Left ventricle myocardium inferior (tissue), 1 donor: ENCODE results near the gene DNAJB6. TPM values are rescaled to one million over a fixed set of nuclear protein-coding genes. Genes with fewer than 3 reads are reported as not detected.

Experiments
- DNase-seq: peaks from one replicate; pipeline ENCODE4 v3.0.0-alpha.2; 2020
- H3K27ac ChIP-seq: fragments of 200-600 bp; replicated peaks from 2 replicates; pipeline ENCODE4 v1.8.0; 2021
- H3K27me3 ChIP-seq: fragments of 200-600 bp; 2 replicates; pipeline ENCODE4 v1.8.0; 2021; ENCODE audit warnings: low read depth
- H3K36me3 ChIP-seq: fragments of 200-600 bp; 2 replicates; pipeline ENCODE4 v1.8.0; 2021
- H3K4me1 ChIP-seq: fragments of 200-600 bp; 2 replicates; pipeline ENCODE4 v1.8.0; 2021
- H3K4me3 ChIP-seq: fragments of 200-600 bp; 2 replicates; pipeline ENCODE4 v1.8.0; 2021; ENCODE audit warnings: mild to moderate bottlenecking, moderate library complexity
- H3K9me3 ChIP-seq: fragments of 200-600 bp; replicated peaks from 2 replicates; pipeline ENCODE4 v1.8.0; 2021
- intact Hi-C: fragments of 100-400 bp; cut with micrococcal nuclease; formaldehyde crosslinking; loops from one replicate; pipeline ENCODE4 v1.11.0; 2022
- total RNA-seq: library from RNA; stranded (reverse); fragmentation: NEBNext Ultra II Directional; extraction: Animal tissue kit (Norgen Biotek cat#: 25700); gene quantifications from one replicate; pipeline ENCODE4 v1.2.1, GENCODE V29; 2021
- TF ChIP-seq, protein P1 (sequence below): fragments of 200-600 bp; IDR thresholded peaks from 2 replicates; pipeline ENCODE4 v1.8.0; 2021; ENCODE audit warnings: antibody characterized with exemption, mild to moderate bottlenecking, borderline replicate concordance
- donor health status: DM: no; HTN: yes; CAD: no; lungs with severe emphysema.

DNAJB6 gene
- total RNA-seq, 1 donor from 2014 or later: 211 TPM

DNA sequence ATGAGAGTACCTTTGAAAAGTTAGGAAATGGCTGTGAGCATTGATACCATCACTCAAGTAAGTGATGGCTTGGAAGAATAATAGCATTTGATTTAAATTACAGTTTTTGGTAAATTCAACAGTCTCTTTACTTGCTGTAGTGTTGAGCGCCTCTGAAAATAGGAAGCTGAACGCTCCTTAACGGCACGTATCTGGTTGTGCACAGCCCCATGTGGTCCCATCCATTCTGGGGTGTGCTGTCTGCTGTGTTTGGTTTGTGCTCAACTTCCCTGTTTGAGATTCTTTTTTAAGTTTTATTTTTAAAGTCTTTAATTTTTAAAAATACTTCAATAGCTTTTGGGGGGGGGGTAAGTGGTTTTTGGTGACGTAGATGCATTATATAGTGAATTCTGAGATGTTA, 51.5 kb downstream of the DNAJB6 start:
- DNase-seq: no peak
- intact Hi-C loops: no loop called here
- Histone ChIP-seq H3K27ac (peak overlapping the region; percentile 81), H3K4me1 (peaks cover 71% of the 10 kb centered on the region), H3K27me3 (no peaks in the 10 kb centered on the region), H3K4me3 (no peak overlapping the region), H3K36me3 (peaks cover 56% of the 10 kb centered on the region), H3K9me3 (no peaks in the 10 kb centered on the region)
- TF ChIP-seq, protein P1, sequence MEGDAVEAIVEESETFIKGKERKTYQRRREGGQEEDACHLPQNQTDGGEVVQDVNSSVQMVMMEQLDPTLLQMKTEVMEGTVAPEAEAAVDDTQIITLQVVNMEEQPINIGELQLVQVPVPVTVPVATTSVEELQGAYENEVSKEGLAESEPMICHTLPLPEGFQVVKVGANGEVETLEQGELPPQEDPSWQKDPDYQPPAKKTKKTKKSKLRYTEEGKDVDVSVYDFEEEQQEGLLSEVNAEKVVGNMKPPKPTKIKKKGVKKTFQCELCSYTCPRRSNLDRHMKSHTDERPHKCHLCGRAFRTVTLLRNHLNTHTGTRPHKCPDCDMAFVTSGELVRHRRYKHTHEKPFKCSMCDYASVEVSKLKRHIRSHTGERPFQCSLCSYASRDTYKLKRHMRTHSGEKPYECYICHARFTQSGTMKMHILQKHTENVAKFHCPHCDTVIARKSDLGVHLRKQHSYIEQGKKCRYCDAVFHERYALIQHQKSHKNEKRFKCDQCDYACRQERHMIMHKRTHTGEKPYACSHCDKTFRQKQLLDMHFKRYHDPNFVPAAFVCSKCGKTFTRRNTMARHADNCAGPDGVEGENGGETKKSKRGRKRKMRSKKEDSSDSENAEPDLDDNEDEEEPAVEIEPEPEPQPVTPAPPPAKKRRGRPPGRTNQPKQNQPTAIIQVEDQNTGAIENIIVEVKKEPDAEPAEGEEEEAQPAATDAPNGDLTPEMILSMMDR: no peak

DNA sequence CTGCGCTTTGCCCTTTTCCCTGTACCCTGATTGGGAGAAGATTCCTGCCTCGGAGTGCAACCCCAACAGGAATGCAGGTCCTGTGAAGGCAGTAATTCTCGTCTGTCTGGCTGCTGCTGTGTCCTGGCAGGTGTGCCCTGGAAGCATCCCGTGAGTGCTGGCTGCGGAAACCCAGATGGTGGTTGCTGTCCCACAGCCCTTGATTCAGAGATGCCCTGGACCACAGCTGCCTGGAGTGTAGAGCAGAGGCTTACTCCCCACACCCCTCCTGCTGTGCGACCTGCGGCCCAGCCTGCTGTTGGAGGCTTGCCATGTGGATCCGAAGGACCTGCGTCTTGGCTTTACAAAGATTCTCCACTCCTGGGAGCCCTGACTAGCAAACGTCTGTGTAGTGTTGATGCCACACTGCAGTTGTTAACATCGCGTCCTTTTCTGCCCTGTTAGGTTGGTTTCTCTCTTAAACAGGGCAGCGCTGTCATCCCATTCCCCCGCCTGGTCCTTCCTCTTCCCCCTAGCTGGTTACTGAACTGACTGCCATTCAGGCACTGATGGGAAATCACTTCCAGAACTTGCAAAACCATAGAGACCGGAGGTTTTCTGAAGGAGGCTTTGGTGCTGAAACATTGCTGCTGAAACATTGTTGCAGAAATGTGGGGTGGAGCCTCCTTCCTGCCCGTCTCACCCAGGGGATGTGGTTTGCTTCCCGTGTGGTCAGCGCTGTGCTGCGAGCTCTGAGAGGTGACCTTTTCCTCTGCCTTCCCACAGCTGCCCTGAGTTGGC, 53.3 kb downstream of the DNAJB6 start:
- Histone ChIP-seq H3K36me3 (peaks cover 44% of the 10 kb centered on the region), H3K27ac (peak overlapping the region; percentile 70)
- DNase-seq: no peak

DNA sequence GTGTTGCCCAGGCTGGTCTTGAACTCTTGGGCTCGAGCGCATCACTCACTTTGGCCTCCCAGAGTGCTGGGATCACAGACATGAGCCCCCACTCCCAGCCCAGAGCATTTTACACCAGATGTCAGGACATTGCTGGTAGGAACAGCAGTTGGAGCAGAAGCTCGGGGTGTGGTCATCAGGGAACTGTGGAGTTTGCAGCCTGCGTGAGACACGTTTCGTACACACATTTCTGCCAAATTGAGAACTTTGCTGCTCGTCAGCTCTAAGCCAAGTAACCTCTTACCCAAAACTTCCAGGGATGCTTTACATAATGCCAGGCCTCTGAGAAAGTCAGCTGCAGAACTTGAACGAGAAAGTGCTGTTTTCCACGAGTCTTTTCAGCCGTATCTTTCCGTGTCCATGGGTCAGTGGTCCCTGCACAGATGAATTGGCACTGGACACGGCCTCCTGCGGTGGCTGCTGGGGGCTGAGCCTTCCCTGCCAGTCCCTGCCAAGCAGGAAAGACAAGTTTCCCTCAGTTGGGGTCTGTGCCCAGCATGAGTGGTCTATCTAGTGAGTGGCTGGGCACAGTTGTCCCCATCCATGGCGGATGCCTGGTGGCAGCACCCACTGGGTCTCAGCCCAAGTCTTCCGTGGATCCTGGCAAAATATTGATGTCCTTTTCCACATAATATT, 54.4 kb downstream of the DNAJB6 start:
- H3K4me1 ChIP-seq: peaks cover 80% of the 10 kb centered on the region
- intact Hi-C loops: loop anchor here (10.0 kb wide), 1 partner anchor 46 kb away; no protein-coding TSS in a partner anchor
- TF ChIP-seq, protein P1: no peak
- H3K27ac ChIP-seq: peak overlapping the region; percentile 70
- no peaks in the 10 kb centered on the region for H3K27me3 ChIP-seq
- no peak overlapping the region for H3K4me3 ChIP-seq
- peaks cover 40% of the 10 kb centered on the region for H3K36me3 ChIP-seq
- H3K9me3 ChIP-seq: no peaks in the 10 kb centered on the region
- DNase-seq: no peak

More for the DNA sequence above, 53.3 kb downstream of the DNAJB6 start:
- TF ChIP-seq, protein P1: no peak
- peaks cover 74% of the 10 kb centered on the region for H3K4me1 ChIP-seq
- intact Hi-C loops: loop anchor here (10.0 kb wide), 1 partner anchor 45 kb away; no protein-coding TSS in a partner anchor
- no peaks in the 10 kb centered on the region for H3K27me3 ChIP-seq
- H3K4me3 ChIP-seq: no peak overlapping the region
- no peaks in the 10 kb centered on the region for H3K9me3 ChIP-seq

DNA sequence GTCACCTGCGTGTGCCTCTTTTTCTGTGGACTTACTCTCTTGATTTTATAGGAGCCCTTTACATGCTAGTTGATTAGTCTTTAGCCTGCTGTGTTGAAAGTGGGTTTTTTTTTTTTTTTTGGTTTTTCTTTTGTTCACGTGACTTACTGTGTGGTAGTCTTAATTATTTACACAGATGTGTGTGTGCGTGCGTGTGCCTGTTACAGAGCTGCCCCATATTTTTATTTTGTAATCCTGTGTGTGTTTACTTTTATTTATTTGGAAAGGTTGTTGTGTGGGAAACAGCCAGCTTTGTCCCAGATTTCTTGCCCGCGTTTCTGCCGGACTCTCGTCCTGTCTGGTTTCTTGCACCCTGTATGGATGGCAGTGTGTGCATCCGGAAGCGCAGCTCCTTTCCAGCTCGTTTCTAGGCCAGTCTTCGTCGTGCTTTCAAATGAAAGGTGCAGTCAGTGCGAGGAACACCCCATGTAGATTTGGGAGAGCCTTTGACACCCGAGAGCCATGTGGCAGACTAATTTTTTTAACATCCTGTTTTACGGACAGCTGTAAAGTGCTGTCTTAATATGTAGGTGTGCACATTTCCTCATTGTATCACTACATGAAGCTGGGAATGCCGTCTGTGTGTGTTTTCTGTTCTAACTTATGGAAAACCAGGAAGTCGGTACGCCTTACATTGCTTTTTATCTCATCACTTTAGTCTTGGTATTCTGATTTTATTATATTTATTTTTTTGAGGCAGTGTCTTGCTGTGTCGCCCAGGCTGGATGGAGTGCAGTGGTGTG, 55.6 kb downstream of the DNAJB6 start:
- Histone ChIP-seq H3K4me3 (no peak overlapping the region), H3K36me3 (peaks cover 43% of the 10 kb centered on the region), H3K9me3 (no peaks in the 10 kb centered on the region), H3K27ac (peak overlapping the region; percentile 70), H3K27me3 (no peaks in the 10 kb centered on the region), H3K4me1 (peaks cover 82% of the 10 kb centered on the region)
- DNase-seq: no peak
- TF ChIP-seq, protein P1: no peak
- intact Hi-C loops: loop anchor here (10.0 kb wide), 1 partner anchor 48 kb away; no protein-coding TSS in a partner anchor
